ENCODE results near the gene KMT2E.
A peak's percentile ranks its signal among the peaks of the same experiment; 100 is the strongest.

The KMT2E gene

DNA sequence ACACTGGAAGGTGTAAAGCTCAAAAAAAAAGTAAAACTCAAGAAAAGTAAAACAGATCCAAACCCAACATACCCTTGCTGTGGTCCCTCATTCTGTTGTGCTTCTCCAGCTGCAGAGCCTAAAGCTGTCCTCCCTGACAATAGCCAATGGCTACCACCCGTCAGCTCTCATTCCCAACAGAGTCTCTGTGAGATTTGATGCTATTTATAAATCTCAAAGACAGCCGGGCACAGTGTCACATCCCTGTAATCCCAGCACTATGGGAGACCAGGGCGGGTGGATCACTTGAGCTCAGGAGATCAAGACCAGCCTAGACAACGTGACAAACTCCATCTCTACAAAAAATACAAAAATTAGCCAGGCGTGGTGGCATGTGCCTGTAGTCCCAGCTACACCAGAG lies 116.0 kb downstream of the KMT2E start:
- DNase-seq (ENCODE audit: low read depth): no peak

DNA sequence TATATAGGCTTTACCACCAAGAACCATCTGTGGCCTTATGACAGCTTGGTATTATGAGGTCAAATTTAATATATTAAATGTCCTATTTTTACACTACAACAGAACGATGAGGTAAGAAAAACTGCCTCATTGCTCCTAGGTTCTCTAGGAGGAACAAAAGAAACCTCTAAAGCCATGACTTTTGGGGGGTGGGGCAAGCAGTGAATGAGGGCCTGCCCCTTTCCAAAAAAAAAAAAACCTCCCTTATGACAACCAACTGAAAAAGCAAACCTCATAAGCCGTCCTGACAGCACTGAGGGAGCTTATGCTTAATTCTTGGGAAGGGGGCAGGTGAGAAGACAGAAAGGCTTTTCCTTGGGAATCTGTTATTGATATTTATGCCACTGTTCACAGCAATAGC lies 116.6 kb downstream of the KMT2E start:
- no peak for DNase-seq (ENCODE audit: low read depth)

DNA sequence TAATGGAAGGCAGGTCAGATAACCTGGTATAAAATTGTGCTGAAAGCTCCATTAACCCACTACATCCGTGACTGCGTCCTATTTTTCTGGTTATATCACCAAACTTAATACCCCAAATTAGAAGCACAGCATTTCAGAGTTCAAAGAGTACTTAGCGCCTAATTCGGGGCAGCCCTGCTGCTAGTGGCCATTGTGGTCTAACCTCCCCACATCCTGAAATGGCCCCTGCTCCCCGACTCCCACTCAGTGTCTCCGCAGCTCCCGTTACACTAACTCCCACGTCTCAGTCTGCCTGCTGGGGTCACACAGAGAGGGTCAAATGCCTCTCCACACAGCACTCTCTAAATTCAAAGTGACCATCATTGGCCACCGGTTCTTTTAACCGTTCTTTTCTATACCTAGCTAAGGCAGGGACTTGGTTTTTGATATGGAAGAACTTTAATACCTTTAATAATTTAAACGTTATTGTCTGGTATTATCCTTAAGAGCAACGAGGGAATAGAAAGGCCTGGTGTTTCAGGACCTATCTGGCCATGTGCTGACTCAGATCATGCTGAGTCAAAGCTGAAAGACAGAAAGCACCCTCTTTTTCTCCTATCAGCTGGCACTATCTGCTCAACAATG lies 117.1 kb downstream of the KMT2E start:
- no peak for DNase-seq (ENCODE audit: low read depth)

DNA sequence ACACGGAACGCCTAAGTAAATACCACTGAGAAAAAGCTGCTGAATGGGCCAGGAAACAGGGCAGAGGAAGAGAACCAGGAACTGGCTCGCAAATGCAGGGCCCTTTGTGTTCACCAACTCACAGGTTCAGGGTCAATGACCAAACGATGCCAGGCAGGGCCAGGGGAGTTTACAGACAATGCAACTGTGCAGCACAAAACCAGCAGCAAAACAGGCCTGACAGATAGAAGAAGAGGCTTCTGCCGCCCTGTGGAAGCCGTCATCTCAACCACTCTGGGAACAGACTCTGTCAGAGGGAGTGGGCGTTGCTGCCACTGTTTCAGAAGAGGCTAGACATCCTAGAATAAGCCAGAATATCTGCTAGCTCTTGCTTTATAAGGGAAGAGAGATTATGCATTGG lies 117.9 kb downstream of the KMT2E start:
- no peak for DNase-seq (ENCODE audit: low read depth)

DNA sequence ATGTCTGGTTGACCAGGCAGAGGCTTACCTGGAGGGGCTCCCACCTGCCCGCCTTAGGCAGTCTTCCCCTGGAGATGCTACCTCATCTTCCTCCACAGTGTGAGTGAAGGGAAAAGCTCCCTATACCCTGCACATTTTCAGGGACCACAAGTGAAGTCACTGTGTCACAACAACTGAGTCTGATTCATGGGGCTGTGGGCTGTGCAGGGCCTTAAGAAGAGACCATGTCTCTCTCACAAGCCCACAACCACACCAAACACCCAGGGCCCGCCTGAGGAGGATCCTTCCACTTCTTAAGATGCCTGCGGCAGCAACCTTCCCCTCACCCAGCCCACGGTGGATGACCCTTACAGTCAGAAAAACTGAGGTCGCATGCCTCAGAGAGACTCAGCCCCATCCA lies 118.3 kb downstream of the KMT2E start:
- no peak for DNase-seq (ENCODE audit: low read depth)

DNA sequence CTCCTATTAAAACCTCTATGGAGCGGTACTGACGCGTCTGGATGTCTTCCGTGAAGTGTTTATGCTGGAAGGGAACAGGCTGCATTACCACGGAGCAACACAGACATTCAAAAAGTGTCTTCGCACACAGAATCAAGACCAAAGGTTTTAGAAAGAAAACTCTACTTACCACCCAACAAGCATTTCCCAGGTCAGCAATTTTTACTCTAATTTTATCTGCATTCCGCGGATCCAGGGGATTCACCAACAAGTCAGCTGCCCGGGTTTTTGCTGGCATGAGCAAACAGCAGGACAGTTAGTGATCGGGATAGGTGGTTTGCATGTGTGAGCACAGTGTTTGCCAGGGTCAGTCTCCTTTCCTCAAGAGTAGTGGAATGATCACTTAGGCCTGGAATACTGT lies 118.8 kb downstream of the KMT2E start:
- no peak for DNase-seq (ENCODE audit: low read depth)

DNA sequence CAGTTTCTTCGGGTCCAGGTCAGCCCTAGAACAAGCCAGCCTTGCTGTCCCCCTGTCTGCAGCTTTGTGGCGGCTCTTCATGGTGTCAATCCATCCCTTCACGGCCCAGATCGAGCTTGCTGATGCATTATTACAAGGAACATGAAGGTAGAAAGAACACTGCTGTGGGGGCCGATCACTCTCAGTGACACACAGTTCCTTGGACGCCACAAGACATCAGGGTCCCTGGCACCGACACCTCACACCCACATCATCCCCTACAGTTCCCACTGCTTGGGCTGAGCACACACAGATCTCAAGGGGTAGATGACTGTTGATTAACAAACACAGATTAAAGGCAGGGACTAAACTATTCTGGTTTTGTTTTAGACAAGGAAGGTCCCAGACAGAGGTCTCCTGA lies 119.4 kb downstream of the KMT2E start:
- no peak for DNase-seq (ENCODE audit: low read depth)

DNA sequence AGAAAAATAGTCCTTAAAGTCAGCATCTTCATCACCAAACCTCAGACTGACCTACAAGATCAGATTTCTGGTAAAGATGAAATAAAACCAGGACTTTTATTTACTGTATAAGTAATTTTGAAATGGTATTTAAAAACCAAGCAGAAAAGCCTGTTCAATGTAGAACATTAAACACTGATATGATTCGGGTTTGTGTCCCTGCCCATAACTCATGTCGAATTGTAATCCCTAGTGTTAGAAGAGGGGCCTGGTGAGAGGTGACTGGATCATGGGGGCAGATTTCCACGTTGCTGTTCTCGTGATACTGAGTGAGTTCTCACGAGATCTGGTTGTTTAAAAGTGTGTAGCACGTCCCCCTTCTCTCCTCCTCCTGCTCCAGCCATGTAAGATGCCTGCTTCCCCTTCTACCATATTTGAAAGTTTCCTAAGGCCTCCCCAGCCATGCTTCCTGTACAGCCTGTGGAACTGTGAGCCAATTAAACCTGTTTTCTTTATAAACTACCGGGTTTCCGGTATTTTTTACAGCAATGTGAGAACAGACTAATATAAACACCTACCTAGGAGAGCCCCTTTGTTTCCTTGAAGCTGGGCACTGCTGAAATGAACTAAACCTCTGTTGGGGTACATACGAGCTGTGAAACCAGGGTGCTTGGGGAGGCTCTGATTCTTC lies 120.1 kb downstream of the KMT2E start:
- DNase-seq (ENCODE audit: low read depth): no peak

DNA sequence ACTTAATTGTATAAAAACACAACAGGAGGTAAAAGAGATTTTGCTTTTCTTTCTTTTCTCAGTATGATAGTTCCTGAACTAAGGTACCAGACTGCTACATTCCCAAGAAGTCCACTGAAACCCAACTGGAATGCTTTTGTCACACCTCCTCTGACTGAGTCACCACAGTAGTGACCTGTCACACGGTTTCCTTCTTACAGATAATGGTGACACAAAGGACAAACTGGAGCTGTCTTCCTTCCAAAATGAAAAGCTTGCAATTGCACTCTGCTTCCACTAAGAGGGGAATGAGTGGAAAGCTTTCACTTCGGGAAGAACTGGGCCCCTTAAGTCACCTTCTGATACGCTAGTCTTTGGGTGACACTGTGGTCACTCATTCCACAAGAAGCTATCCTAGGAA lies 122.2 kb downstream of the KMT2E start:
- DNase-seq (ENCODE audit: low read depth): no peak

DNA sequence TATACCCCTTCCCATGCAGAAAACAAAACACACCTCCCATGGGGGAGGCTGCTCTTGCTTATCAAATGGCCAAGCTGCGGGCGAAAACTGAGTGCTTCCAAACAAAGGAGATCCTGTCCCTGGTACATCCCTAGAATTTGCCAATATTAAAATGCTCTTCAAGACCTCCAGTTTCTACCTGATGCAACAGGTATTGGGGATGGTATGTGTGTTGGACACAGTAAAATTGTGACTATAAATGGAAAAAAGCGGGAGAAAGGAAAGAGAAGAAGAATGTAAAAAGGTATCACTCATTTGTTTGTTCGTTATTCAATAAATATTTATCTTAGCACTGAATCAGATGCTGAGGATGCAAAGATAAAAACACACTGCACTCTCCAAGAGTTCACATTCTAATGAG lies 123.9 kb downstream of the KMT2E start:
- DNase-seq (ENCODE audit: low read depth): no peak

DNA sequence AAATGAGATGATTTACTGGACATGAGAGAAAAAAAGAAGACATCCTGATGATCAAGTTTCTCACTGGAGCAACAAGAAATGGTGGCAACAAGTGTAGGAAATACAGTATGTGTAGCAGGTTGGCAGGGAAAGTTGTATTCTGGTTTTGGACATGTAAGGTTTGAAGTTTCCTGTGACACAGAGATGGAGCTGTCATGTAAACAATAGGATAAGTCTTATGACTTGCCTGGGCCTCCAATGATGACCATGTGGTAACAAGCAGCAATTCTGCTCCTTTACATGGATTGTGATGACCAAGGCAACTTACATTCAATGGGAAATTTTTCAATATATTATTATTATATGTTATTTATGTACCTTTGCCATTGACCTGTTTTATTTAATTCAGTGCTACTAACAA lies 125.4 kb downstream of the KMT2E start:
- no peak for DNase-seq (ENCODE audit: low read depth)

DNA sequence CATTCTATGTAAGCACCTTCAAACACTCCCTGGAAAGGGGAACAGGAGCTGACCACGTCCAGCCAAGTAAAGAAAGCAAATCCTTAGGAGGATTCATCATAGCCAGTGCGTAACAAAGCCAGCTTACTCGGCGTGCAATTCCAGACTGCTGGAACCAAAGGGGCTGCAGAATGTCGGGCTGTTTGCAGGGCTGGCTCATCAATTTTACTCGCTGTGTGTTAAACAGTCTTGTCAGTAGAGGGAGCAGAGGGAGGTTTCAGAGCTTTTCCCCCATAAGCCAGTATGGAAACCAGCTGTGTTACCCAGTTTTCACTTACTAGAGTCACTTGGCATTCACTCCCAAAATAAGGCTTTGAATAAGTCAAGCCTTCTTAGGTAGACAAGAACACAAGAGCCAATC lies 127.1 kb downstream of the KMT2E start:
- peak; percentile 27 for DNase-seq (ENCODE audit: low read depth)

DNA sequence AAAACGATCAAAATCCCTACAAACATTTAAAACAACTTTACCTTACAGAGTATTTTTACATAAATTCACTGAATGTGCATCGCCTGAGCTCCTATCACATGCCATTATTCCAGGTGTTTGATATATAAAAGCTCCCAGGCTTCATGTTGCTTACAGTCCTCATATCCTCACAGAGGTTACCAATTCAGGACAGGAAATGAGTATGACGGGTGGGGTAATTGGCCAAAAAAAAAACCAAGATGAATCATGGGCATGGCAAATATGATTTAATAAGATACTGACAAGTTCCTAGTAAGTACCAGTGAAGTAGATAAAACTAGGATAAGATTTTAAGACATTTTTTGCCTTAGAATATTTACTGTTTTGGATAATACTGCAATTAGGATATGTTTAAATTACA lies 135.8 kb downstream of the KMT2E start:
- DNase-seq (ENCODE audit: low read depth): peak; percentile 25

DNA sequence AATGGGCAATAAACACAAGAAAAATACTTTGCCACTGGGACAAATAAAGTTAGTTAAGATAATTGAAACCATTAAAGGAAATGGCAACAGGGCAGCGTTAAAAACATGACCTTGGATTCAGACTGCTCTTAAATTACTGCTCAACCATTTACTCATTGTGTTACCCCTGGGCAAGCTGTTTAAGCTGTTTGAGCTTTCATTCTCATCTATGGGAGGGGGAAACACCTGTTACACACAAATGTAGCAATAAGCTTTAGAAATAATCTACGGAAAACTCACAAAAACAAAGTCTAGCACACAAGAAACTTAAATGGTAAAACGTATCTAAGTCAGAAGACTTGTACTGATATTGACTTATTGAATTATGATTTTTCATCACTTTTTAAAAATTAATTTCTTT lies 137.1 kb downstream of the KMT2E start:
- no peak for DNase-seq (ENCODE audit: low read depth)

DNA sequence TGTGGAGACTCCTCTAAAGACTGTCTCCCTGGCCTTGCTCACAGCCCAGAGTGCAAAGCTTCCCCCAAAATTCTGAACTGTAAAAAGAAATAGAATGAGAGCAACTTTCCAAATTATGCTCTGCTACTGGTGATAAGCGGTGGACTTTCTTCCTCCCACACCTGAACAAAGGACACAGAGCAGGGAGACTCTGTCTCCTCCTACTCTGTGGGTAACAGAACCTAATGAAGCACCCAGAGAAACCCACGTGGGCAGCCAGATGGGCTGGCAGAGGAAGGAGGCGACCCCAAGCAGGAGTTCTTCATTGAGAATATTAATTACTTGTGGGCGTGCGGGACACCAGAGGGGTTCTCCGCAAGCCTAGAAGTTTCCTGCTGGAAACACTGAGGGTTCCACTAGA lies 139.5 kb downstream of the KMT2E start:
- DNase-seq (ENCODE audit: low read depth): no peak

DNA sequence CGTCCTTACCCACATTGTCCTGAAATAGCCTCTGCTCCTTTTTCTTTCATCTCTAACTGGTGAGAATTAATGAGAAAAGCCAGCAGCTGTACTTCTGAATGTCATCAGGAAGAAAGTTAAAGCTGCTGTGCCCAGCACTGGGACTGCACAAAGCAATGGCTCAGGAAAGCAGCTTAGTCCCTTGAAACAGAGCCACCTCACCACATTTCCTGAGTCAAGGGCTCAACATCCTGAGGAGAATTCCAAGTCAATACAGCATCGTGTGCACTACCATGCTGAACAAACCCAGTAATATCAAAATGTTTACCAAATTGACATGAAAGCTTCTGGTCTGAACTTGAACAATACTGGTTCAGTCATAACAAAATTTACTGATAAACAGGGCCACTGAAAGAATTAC lies 140.1 kb downstream of the KMT2E start:
- no peak for DNase-seq (ENCODE audit: low read depth)

DNA sequence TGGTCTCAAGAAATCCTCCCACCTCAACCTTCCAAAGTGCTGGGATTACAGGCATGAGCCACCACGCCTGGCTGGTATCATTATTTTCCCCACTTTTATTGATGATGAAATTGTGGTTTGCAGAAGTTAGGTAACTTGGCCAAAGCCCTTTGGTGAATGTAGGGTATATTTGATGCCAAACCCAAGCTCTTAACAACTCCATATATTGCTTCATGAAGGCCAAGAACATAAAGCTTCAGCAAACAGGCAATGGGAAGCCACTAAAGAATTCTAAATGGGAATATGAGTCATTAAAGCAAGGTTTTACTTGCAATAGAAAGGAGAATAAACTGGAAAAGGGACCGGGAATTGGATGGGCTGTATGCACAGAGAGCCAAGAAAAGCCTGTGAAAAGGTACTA lies 142.7 kb downstream of the KMT2E start:
- DNase-seq (ENCODE audit: low read depth): no peak

DNA sequence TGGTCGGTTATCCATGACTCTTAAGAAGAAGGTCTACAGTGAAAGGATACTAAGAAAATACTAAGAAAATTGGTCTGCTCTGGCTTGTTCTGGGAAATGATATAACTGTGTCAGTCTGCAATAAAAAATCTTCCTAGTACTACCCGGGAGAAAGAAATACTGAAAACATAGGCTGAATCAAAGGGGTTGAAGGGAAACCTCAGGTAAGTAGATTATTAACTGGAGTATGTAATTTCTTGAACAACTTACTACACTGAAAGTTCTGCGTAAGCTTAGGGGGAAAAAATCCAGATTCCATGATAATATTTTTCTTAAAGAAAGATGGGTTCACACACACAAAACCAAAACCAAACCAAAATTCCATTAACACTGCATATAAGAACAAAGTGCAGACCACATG lies 143.3 kb downstream of the KMT2E start:
- no peak for DNase-seq (ENCODE audit: low read depth)

DNA sequence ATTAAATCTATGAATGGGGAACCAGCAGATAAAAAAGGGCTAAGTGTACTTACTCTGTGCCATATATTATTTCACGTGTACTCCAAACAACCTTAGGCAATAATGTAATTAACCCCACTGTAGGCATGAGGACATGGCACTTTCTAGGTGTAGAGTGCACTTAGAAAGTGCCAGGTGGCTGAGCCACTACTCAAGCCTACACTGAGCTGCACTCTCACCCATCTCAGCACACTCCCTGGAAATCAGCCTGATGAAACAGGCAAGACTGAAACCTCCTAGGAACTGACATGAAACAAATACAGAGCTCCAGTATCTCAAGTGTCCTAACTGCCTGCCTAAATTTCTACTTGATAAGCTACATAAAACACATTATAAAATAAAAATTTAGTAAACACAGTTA lies 147.4 kb downstream of the KMT2E start:
- DNase-seq (ENCODE audit: low read depth): no peak

Measured in GM04504 (cell line).